ENCODE data around the gene IL1RAP.

DNA sequence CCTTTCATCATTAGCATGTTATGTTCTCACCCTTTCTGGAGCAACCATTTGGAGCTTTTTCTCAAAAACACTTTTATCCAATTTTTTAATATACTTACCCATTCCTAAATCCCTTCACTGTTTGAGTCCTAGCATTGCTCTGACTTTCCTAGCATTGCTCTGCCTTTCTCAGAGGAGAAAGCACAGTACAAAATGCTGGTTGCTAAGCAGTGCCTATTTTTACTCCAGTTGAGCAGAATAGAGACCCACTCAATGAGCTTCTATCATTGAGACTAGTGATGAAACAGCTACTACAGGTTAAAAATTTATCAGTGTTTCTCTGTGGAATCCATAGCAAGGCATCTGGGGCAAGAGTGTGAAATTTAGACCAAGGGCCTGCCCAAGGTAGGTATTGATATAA lies 21.8 kb upstream of the IL1RAP start:
- TF ChIP-seq CTCF (IDR thresholded peaks at IDR 0.05) (no peak), POLR2AphosphoS5 (IDR thresholded peaks at IDR 0.05; ENCODE audit: insufficient read depth in 1 of 2, low read depth in 1 of 2) (no peak)

Measured in vagina (tissue), 2 donors.